MM.1S (cell line): ENCODE measurements around the gene MICALL2.

ENCODE experiments used
- DNase-seq: peaks from one replicate; pipeline ENCODE4 v3.0.0-alpha.2; 2015
- H2AFZ ChIP-seq: fragments of 300-600 bp; sonication (generic); 2 replicates; pipeline ENCODE4 v1.6.0; 2016; ENCODE audit warnings: antibody characterized with exemption, low read length
- H3F3A ChIP-seq: fragments of 300-600 bp; sonication (generic); 2 replicates; pipeline ENCODE4 v1.6.1; 2016; ENCODE audit warnings: mild to moderate bottlenecking, antibody characterized with exemption, low read length, moderate library complexity, mixed read lengths; ENCODE audit not compliant: insufficient read depth
- H3K27ac ChIP-seq: fragments of 300-600 bp; sonication (generic); 2 replicates; pipeline ENCODE4 v1.5.1; 2016; ENCODE audit warnings: mild to moderate bottlenecking, low read length
- H3K27me3 ChIP-seq: fragments of 300-600 bp; sonication (generic); replicated peaks from 2 replicates; pipeline ENCODE4 v1.6.0; 2016; ENCODE audit warnings: low read length; ENCODE audit not compliant: insufficient read depth
- H3K36me3 ChIP-seq: fragments of 300-600 bp; sonication (generic); replicated peaks from 2 replicates; pipeline ENCODE4 v1.6.1; 2016; ENCODE audit warnings: mild to moderate bottlenecking, low read length, mixed read lengths; ENCODE audit not compliant: insufficient read depth
- H3K4me1 ChIP-seq: fragments of 300-600 bp; sonication (generic); 2 replicates; pipeline ENCODE4 v1.6.1; 2016; ENCODE audit warnings: low read length, mixed read lengths
- H3K4me2 ChIP-seq: fragments of 300-600 bp; sonication (generic); 2 replicates; pipeline ENCODE4 v1.6.0; 2016; ENCODE audit warnings: low read depth, low read length
- H3K4me3 ChIP-seq: fragments of 300-600 bp; sonication (generic); 2 replicates; pipeline ENCODE4 v1.5.1; 2016; ENCODE audit warnings: low read length, mixed read lengths
- H3K79me2 ChIP-seq: fragments of 300-600 bp; sonication (generic); 2 replicates; pipeline ENCODE4 v1.6.1; 2016; ENCODE audit warnings: mixed run types, low read length, mixed read lengths
- H3K9ac ChIP-seq: fragments of 300-600 bp; sonication (generic); 2 replicates; pipeline ENCODE4 v1.6.1; 2016; ENCODE audit warnings: low read length, mixed read lengths
- H3K9me2 ChIP-seq: fragments of 300-600 bp; sonication (generic); replicated peaks from 2 replicates; pipeline ENCODE4 v1.6.1; 2016; ENCODE audit warnings: mild to moderate bottlenecking, low read length, mixed read lengths; ENCODE audit not compliant: insufficient read depth
- H3K9me3 ChIP-seq: fragments of 300-600 bp; sonication (generic); replicated peaks from 2 replicates; pipeline ENCODE4 v1.6.1; 2016; ENCODE audit warnings: mild to moderate bottlenecking, low read length, mixed read lengths; ENCODE audit not compliant: insufficient read depth
- H4K20me1 ChIP-seq: fragments of 300-600 bp; sonication (generic); 2 replicates; pipeline ENCODE4 v1.6.1; 2016; ENCODE audit warnings: mild to moderate bottlenecking, low read length, moderate library complexity, mixed read lengths; ENCODE audit not compliant: insufficient read depth
- EZH2 ChIP-seq: fragments of 300-600 bp; sonication (generic); optimal IDR thresholded peaks from 2 replicates; pipeline ENCODE3; 2017; ENCODE audit warnings: low read depth, mild to moderate bottlenecking, antibody characterized with exemption, low read length, mixed read lengths
- EZH2phosphoT487 ChIP-seq: fragments of 300-600 bp; sonication (generic); IDR thresholded peaks from 2 replicates; pipeline ENCODE4 v1.6.1; 2018; ENCODE audit warnings: antibody characterized with exemption, low read length
- TF ChIP-seq, protein P1 (sequence below): fragments of 300-600 bp; sonication (generic); IDR thresholded peaks from 2 replicates; pipeline ENCODE4 v1.5.1; 2016; ENCODE audit warnings: antibody characterized with exemption, low read length, mixed read lengths

The MICALL2 gene

DNA sequence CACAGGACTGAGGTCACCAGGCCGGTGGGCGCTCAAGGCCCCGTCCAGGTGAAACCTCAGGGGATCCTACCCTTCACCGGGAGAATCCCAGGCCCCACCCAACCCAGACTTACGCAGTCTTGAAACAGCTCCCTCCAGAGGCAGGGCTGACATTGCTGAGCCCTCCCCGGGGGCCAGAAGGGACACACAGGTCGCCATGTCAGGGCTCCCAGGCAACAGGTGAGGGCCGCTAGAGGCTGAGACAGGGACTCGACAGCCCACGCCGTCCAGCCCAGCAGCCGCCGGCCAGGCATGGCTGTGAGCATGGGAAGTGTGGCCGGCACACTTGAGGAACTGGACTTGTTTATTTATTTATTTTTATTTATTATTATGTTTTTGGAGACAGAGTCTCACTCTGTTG, 10.3 kb downstream of the MICALL2 start:
- Histone ChIP-seq H3K4me2 (no peak overlapping the region), H2AFZ (no peak overlapping the region), H3K9ac (no peak overlapping the region), H3K27ac (no peak overlapping the region), H3K9me2 (no peaks in the 10 kb centered on the region), H3K4me1 (no peaks in the 10 kb centered on the region), H3K4me3 (no peak overlapping the region), H3K27me3 (no peaks in the 10 kb centered on the region), H3F3A (no peaks in the 10 kb centered on the region), H3K9me3 (no peaks in the 10 kb centered on the region), H3K79me2 (no peaks in the 10 kb centered on the region), H3K36me3 (no peaks in the 10 kb centered on the region), H4K20me1 (no peaks in the 10 kb centered on the region)
- TF ChIP-seq, protein P1, sequence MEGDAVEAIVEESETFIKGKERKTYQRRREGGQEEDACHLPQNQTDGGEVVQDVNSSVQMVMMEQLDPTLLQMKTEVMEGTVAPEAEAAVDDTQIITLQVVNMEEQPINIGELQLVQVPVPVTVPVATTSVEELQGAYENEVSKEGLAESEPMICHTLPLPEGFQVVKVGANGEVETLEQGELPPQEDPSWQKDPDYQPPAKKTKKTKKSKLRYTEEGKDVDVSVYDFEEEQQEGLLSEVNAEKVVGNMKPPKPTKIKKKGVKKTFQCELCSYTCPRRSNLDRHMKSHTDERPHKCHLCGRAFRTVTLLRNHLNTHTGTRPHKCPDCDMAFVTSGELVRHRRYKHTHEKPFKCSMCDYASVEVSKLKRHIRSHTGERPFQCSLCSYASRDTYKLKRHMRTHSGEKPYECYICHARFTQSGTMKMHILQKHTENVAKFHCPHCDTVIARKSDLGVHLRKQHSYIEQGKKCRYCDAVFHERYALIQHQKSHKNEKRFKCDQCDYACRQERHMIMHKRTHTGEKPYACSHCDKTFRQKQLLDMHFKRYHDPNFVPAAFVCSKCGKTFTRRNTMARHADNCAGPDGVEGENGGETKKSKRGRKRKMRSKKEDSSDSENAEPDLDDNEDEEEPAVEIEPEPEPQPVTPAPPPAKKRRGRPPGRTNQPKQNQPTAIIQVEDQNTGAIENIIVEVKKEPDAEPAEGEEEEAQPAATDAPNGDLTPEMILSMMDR, result no peak
- DNase-seq, result no peak

DNA sequence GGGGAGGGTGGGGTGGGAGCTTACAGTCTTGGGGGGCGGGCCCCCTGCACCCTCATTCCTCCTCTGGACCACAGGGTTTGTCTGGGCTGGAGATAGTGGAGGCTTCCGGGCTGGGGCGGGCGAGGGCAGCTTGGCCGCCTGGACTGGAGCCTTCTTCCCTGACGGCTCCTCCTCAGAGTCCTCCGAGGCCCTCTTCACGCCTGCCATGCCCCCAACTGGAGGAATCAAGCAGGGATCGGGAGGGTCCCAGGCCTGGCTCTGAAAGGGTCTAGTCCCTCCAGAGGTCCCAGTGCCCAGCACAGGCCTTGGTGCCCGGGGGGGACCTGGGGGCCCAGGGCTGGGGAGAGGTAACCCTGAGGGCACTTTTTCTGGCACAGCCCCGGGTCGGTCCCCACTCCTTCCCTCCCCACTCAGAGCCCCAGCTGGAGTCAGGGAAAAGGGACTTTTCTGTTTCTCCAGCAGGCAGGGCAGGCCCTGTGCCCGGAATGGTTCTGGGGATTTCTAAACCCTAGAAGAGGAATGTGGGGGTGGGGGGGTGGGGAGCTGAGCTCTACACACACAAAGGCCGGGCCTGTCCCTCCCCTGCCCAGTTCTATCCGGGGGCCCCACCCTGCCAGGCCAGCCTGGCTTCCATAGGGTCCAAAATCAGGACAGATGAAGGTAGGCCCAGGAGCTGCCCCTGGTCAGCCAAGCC, 11.6 kb downstream of the MICALL2 start:
- TF ChIP-seq EZH2, result no peak
- TF ChIP-seq, protein P1, result no peak
- TF ChIP-seq EZH2phosphoT487, result no peak
- H3K4me2 ChIP-seq, result no peak overlapping the region
- no peak overlapping the region for H3K27ac ChIP-seq
- no peak overlapping the region for H3K4me3 ChIP-seq
- no peak overlapping the region for H3K9ac ChIP-seq
- no peaks in the 10 kb centered on the region for H3K4me1 ChIP-seq
- no peaks in the 10 kb centered on the region for H3K79me2 ChIP-seq
- H3F3A ChIP-seq, result no peaks in the 10 kb centered on the region
- no peak overlapping the region for H2AFZ ChIP-seq
- no peaks in the 10 kb centered on the region for H3K9me2 ChIP-seq
- no peaks in the 10 kb centered on the region for H3K36me3 ChIP-seq
- no peaks in the 10 kb centered on the region for H3K27me3 ChIP-seq
- H3K9me3 ChIP-seq, result no peaks in the 10 kb centered on the region
- DNase-seq, result no peak
- H4K20me1 ChIP-seq, result no peaks in the 10 kb centered on the region

GRCh38 chr7:1447112-1447511, 12.2 kb downstream of the MICALL2 start:
- H3K9me3 ChIP-seq, result no peaks in the 10 kb centered on the region
- H3K9ac ChIP-seq, result no peak overlapping the region
- no peak overlapping the region for H3K27ac ChIP-seq
- H3K27me3 ChIP-seq, result no peaks in the 10 kb centered on the region
- TF ChIP-seq EZH2 (no peak), EZH2phosphoT487 (no peak)
- TF ChIP-seq, protein P1, result no peak
- no peak for DNase-seq
- H3K9me2 ChIP-seq, result no peaks in the 10 kb centered on the region
- H3K36me3 ChIP-seq, result no peaks in the 10 kb centered on the region
- H3K79me2 ChIP-seq, result no peaks in the 10 kb centered on the region
- H3K4me3 ChIP-seq, result no peak overlapping the region
- no peaks in the 10 kb centered on the region for H3K4me1 ChIP-seq
- no peaks in the 10 kb centered on the region for H3F3A ChIP-seq
- H4K20me1 ChIP-seq, result no peaks in the 10 kb centered on the region
- no peak overlapping the region for H3K4me2 ChIP-seq
- H2AFZ ChIP-seq, result no peak overlapping the region
